Stimulated activated CD8-positive, alpha-beta memory T cell treated with anti-CD3 and anti-CD28 coated beads, Interleukin-4, amount 100 ng/mL, for 48 hours (primary cell): ENCODE results near the gene ZBTB7C.

Experiments
- DNase-seq: peaks from one replicate; pipeline ENCODE4 v3.0.0-alpha.2; 2020

ZBTB7C gene

DNA sequence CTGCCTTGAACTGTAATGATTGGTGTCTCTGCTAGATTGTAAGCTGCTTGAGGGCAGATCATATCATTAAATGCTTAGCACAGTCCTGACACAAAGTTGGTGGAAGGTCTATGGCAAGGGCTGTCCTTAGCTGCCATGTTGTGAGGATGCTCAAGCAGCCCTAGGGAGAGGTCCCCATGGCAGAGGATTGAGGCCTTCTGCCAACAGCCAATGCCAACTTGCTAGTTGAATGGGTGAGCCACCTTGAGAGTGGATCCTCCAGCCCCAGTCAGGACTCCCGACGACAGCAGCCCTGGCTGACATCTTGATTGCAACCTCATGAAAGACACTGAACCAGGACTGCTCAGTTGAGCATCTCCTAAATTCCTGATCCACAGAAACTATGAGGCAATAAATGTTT lies 363.4 kb downstream of the ZBTB7C start:
- DNase-seq, result no peak

DNA sequence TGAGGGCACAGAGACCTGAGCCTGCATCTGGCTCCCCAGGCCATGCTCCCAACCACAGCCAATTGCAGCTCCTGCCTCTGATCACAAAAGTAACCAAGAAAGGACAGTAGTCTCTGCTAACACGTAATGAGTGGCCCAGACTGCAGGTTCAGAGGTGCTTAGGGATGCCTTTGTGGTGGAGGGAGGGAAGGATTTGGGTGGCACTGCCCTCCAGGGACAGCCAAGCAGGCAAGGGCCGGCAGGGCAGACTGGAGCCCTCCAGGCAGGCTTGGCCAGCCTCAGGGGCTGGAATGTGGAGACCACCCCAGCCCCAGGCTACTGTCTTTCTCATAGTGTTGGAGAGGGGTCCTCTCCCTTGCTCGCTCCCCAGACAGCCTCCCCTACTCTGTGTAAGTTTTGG lies 364.2 kb downstream of the ZBTB7C start:
- DNase-seq, result no peak

GRCh38 chr18:48043166-48043565 lies 366.0 kb downstream of the ZBTB7C start:
- no peak for DNase-seq

DNA sequence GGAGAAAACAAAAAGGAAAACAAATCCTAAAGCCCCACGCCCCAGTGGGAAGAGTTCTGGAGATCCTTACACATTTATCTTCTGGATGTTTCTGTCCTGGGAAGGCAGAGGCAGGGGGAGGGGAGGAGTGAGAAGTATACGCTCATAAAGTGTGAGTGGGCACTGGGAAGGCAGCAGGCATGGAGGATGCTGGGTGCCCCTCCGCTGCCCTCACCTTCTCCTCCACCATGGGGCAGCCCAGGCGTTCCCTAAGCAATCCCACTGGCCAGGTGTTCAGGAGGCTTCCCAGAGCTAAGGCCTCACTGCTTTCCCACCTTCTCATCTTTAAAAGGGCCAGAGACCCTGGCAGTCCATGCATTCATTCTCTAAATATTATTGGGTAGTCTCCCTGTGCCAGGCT lies 366.8 kb downstream of the ZBTB7C start:
- DNase-seq, result no peak

GRCh38 chr18:48040457-48041110 lies 368.6 kb downstream of the ZBTB7C start:
- DNase-seq, result no peak

- DNase-seq, result no peak
These were observed 369.4 kb downstream of the ZBTB7C start for GRCh38 chr18:48039769-48040215.

GRCh38 chr18:48038636-48039035 lies 370.5 kb downstream of the ZBTB7C start:
- DNase-seq, result no peak

- no peak for DNase-seq
These were observed 371.5 kb downstream of the ZBTB7C start for GRCh38 chr18:48037481-48038271.

- no peak for DNase-seq
These were observed 372.4 kb downstream of the ZBTB7C start for GRCh38 chr18:48036641-48037421.

GRCh38 chr18:48036226-48036625 lies 373.0 kb downstream of the ZBTB7C start:
- DNase-seq, result no peak

DNA sequence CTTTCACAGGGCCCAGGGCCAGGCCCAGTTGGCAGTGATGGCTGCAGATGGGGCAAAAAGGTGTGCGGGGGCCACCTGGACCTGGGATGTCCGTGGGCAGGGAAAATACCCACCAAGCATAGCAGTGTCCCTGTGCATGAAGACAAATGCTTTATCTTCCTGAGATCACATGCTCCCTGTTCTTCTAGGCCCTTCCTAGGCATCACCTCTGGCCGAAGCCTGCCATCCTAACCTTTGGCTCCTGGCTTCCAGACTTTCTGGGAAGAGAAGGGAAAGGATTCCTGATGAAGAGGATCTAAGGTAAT lies 373.7 kb downstream of the ZBTB7C start:
- DNase-seq, result no peak

DNA sequence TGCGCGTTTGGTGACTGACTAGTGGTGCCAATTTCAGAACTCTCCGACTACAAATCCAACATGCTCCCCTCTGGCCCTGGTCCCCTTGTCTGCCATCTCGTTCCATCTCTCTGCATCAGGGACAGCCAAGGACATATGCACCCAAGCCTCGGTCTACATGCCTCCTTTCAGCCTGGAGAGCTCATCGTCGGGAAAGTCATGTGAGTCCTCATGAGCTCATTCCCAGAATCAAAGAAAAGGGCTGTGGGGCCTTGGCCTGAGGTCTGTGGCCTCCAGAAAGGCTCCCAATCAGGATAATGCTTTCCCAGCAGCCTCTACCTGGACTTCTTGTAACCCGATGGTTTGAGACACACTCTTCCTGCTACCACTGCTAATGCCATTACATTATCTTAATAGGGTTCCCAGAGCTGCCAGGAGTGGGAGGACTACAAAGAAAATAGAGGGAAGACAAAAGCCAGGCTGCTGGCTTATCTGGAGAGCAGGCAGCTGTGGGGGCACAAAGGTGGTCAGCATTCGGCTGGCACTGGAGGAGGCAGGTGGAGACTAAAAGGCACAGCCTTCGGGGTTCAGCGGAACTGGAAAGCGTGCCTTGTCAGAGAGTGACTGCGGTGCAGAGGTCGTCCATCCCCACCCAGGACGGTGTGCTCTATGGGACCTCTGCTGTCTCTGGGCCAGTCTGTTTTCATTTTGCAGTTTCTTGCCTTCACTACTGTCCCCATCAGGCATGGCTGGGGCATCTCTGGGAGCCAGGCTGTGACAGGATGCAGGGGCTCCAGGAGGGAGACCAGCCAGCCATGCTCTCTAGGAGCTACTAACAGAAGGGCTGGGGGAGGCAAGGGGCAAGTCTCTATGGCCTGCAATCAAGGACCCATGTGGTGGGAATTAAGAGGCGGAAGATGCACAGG lies 374.3 kb downstream of the ZBTB7C start:
- no peak for DNase-seq

DNA sequence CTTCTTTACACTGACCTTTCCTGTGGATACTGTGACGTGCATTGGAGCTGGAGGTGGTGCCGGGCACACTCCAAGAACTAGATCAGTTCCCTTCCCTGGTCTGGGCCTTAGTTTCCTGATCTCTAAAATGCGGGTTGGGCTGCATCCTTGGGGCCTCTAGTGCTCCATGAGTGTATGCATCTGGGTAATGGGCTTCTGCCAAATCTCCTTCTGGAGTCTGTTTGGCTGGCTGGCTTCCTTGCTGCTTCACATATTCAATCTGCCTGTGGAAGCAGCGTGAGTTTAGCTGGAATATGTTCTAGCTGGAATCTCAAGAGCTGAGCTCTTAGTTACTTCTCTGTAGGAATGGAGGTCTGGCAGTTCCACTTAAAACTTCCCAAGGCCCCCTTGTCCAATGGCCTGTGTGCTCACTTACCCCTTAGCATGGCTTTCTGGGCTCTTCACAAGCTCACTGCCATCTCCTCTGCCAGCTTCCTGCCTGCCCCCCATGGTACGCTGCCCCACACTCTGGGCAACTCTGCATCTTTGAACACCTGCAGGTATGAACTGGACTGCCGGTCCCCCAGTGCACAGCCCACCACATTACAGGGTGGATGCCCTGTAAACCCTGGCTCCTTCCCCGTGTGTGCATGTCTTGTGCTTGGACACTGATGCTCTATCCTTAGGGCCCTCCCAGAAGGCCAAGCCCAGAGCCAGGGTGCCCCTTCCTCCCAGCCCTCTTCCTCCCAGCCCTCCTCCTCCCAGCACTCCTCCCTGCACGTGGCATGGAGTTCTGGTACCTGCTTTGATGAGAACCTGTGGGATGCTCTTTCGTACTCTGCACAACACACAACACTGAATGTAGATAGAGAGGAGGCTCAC lies 375.2 kb downstream of the ZBTB7C start:
- no peak for DNase-seq

DNA sequence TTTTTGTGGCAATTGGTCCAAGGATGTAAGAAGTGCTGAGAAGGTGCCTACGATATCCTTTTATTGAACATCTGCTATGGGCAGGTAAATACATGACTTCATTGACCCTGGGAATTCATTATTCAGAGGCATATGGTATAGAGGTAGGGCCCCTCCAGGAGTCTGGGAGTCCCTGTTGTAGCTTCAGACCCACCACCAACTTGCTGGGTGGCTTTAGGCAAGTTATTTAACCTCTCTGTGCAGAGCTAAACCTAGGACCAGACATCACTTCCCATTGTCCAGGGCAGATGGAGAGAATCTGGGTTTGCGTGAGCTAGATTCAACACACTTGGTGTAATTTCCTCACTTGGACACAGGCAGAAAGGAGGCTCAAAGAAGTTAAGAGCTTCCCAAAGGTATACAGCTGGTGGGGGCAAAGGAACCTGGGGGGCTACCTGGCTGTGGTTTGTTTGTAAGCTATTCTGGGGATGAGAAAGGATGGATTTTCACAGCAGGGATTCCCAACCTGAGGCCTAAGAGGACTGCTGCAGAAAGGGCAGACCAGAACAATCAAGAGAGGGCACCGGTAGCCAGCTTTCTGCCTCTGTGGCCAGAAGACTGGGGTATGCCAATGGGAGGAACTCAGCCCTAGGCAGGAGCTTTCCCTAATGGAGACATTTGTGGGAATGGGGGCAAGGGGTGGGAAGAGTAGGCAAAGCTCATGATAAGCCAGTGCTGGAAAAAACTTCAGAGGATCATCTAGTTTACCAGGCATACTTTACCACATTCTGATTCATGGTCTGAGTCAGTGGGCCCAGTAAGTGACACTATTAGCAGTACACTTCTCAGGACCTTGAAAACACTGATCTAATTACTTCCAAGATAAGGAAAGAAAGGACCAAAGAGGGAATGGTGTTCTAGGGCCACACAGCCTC lies 376.1 kb downstream of the ZBTB7C start:
- DNase-seq, result no peak

GRCh38 chr18:48031641-48032040 lies 377.5 kb downstream of the ZBTB7C start:
- DNase-seq, result no peak

GRCh38 chr18:48030616-48031480 lies 378.3 kb downstream of the ZBTB7C start:
- DNase-seq, result no peak

DNA sequence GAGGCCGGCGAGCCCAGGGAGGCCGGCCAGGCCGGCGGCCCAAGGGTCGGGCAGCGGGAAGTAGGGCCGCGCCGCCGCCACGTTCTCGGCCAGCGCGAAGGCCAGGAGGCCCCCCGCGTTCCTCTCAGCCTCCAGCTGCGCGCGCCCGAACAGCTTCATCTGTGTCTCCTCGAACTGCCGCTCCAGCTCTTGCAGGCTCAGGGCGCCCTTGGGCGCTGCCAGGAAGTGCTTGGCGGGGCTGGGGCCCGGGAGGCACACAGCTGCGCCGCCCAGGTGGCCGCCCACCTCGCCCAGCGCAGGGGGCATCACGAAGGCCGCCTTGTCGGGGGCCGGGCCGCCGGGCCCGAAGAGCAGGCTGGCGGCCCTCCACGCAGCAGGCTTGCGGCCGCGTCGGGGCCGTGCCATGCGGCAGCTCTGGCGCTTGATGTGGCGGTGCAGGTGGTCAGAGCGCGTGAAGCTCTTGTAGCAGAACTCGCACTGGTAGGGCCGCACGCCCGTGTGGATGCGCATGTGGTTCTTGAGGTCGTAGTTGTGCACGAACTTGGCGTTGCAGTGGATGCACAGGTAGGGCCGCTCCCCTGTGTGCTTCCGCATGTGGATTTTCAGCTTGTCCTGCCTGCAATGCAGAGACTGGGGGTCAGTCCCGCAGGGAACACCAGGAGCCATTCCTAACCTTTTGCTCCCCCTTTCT lies 379.7 kb downstream of the ZBTB7C start:
- DNase-seq, result no peak

DNA sequence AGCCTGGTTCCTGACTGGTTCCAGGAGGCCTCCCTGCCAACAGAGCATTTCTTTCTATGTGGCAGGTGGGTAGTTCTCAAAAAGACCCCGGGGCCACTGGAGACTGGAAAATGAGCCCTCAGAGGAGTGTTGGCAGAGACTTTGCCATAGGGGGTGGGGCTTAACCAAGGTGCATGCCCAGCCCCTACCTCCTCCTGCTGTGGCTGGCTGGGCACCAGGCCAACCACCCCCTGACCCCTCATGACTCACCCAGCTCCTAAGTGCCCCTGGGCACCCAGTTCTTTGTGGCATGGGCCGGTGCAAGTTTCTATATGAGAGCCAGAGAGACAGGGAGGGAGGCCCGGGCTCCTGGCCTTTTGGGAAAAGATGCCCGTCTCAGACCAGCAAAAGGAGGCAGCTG lies 380.5 kb downstream of the ZBTB7C start:
- no peak for DNase-seq

GRCh38 chr18:48028081-48028480 lies 381.1 kb downstream of the ZBTB7C start:
- DNase-seq, result no peak
